Heart left ventricle (tissue), 16 donors: ENCODE measurements around the gene GCG. TPM values are rescaled to one million over a fixed set of nuclear protein-coding genes. Genes with fewer than 3 reads are reported as not detected.
A peak's percentile ranks its signal among the peaks of the same experiment; 100 is the strongest.

Experiments
- ATAC-seq, 4 donors: fragments of 200-7000 bp; cut with Tn5 transposase; one replicate each; pipeline ENCODE4 v1.9.1; 2020 to 2022; ENCODE audit warnings: moderate library complexity in 4 of 4, mild to moderate bottlenecking in 3 of 4, moderate number of reproducible peaks in 1 of 4
- DNase-seq, 5 donors: peaks; one replicate each; pipeline ENCODE4 v3.0.0-alpha.2; 2020
- H3K27ac ChIP-seq, 12 donors: fragments of 200-600 bp; sonication (generic) in 4 of 12; one replicate each; pipeline versions ENCODE4 v1.5.0 to v1.8.0; 2016 to 2022; ENCODE audit warnings: mild to moderate bottlenecking in 2 of 12
- H3K27me3 ChIP-seq, 9 donors: fragments of 200-600 bp; sonication (generic) in 2 of 9; one replicate each; pipeline versions ENCODE4 v1.5.1 to v1.8.0; 2016 to 2022; ENCODE audit warnings: mild to moderate bottlenecking in 3 of 9
- H3K36me3 ChIP-seq, 9 donors: fragments of 200-600 bp; sonication (generic) in 2 of 9; one replicate each; pipeline versions ENCODE4 v1.5.0 to v1.8.0; 2018 to 2022; ENCODE audit warnings: mild to moderate bottlenecking in 2 of 9
- H3K4me1 ChIP-seq, 12 donors: fragments of 200-600 bp; sonication (generic) in 4 of 12; one replicate each; pipeline versions ENCODE4 v1.5.0 to v1.8.0; 2016 to 2022; ENCODE audit warnings: mild to moderate bottlenecking in 3 of 12
- H3K4me3 ChIP-seq, 12 donors: fragments of 200-600 bp; sonication (generic) in 4 of 12; one replicate each; pipeline versions ENCODE4 v1.5.0 to v1.8.0; 2017 to 2022; ENCODE audit warnings: mild to moderate bottlenecking in 9 of 12, moderate library complexity in 4 of 12
- H3K9me3 ChIP-seq, 12 donors: fragments of 200-600 bp; sonication (generic) in 4 of 12; one replicate each; pipeline versions ENCODE4 v1.5.0 to v1.8.0; 2016 to 2022; ENCODE audit warnings: mild to moderate bottlenecking in 1 of 12
- CTCF ChIP-seq, 12 donors: fragments of 200-600 bp; sonication (generic) in 4 of 12; IDR thresholded peaks; one replicate each; pipeline versions ENCODE4 v1.5.0 to v1.8.0; 2018 to 2022; ENCODE audit warnings: antibody characterized with exemption in 12 of 12, mild to moderate bottlenecking in 5 of 12
- POLR2A ChIP-seq, 2 donors: fragments of 450-650 bp; IDR thresholded peaks; one replicate each; pipeline ENCODE4 v1.6.1; 2017; ENCODE audit warnings: antibody characterized with exemption in 2 of 2, mild to moderate bottlenecking in 2 of 2, moderate library complexity in 2 of 2
- WGBS, 4 donors: extraction: QIAGEN DNeasy Blood & Tissue Kit in 2 of 4; methylation state at CpG; one replicate each; pipeline versions ENCODE4 v1.1.5 to v1.1.7; 2013 to 2018; 5-methylcytosine and 5-hydroxymethylcytosine counted together
- intact Hi-C, 10 donors: fragments of 100-400 bp; cut with DNase I; formaldehyde crosslinking; loops; one replicate each; pipeline versions ENCODE4 v1.11.1 to v1.14.2; 2022
- polyA plus RNA-seq, 2 donors: library from polyadenylated mRNA; stranded (reverse); fragments of 200-250 nt; gene quantifications; one replicate each; pipeline ENCODE4 v1.2.3, GENCODE V29; 2013
- total RNA-seq, 9 donors: library from RNA; depleted of rRNA in 2 of 9; stranded (reverse); fragments of >200 nt in 2 of 9; fragmentation: NEBNext Ultra II Directional in 3 of 9; extraction: Animal tissue kit (Norgen Biotek cat#: 25700) in 3 of 9; gene quantifications; one replicate each; pipeline versions ENCODE4 v1.1.0 to v1.2.4, GENCODE V29; 2016 to 2023
- donor health status: ischemic (EF 13 %, LVEDD 7.1; RV severe dilation, severe dysfunction).
- donor health status: healthy with polysubstance abuse.
- donor health status: DM: no; HTN: yes; CAD: no.
- donor health status: DM: no; HTN: no; CAD: no.
- donor health status: ischemic (EF 25% LVEDD 6.9; RV normal size, moderate dysfunction).
- donor health status: ischemic (EF 25% LVEDD 5.7; RV mildly dilated, moderate dysfunction).
- donor health status: healthy.
- donor health status: DM: yes; HTN: yes; CAD: no.
- donor health status: ischemic (EF 35%, LVEDD 5.7; RV mildly dilated, moderate dysfunction).
- donor health status: nonischemic (EF 11% LVEDD 7.7; RV severe dilation, severe dysfunction).
- donor health status: DM: yes; HTN: yes; CAD: no.
- donor health status: PGD.
- donor health status: ischemic (EF 29% LVEDD 5.4; RV normal size, mild dysfunction).
- donor health status: nonischemic (EF 23%, LVEDD 6.1; RV moderate dilation, normal function).

The GCG gene
- total and polyA plus RNA-seq, 11 donors = not detected

- ATAC-seq (peak; percentile 90 to 98 (median 93)), DNase-seq (peak in 2 of 5 donors; percentile 29 to 38)
- Histone ChIP-seq H3K27ac (peak overlapping the region in 3 of 12 donors; percentile 42 to 49 (median 47)), H3K4me1 (peaks cover 0 to 36% (median 19%) of the 10 kb centered on the region in 12 donors), H3K9me3 (peaks cover 0 to 7% (median 0%) of the 10 kb centered on the region in 12 donors), H3K36me3 (no peaks in the 10 kb centered on the region), H3K27me3 (no peaks in the 10 kb centered on the region), H3K4me3 (no peak overlapping the region)
- TF ChIP-seq POLR2A (IDR thresholded peaks at IDR 0.05) (no peak), CTCF (IDR thresholded peaks at IDR 0.05) (no peak)
- intact Hi-C loops = loop anchor here in 3 of 10 donors (5.0 to 10.0 kb wide), 2 partner anchors 41 to 49 kb away; partner anchors contain the start of gene DPP4 (in 2 of the 3)
- 44 to 75% (median 65%) methylated on average over 1 of the region's 1 CpG for WGBS, 4 donors
These were observed 38.3 kb downstream of the GCG start for GRCh38 chr2:162113776-162114168.

GRCh38 chr2:162113088-162113775 is 38.8 kb downstream of the GCG start:
- DNase-seq (no peak), ATAC-seq (peak in 1 of 4 donors; percentile 21)
- no peaks in the 10 kb centered on the region for H3K27me3 ChIP-seq
- peaks cover 0 to 7% (median 0%) of the 10 kb centered on the region in 12 donors for H3K9me3 ChIP-seq
- intact Hi-C loops = loop anchor here in 3 of 10 donors (5.0 to 10.0 kb wide), 2 partner anchors 41 to 48 kb away; partner anchors contain the start of gene DPP4 (in 2 of the 3)
- TF ChIP-seq CTCF (IDR thresholded peaks at IDR 0.05) = no peak
- TF ChIP-seq POLR2A (IDR thresholded peaks at IDR 0.05) = no peak
- H3K27ac ChIP-seq = peak overlapping the region in 3 of 12 donors; percentile 42 to 49 (median 47)
- WGBS, 4 donors = 74 to 90% (median 76%) methylated on average over 3 of the region's 3 CpGs
- no peak overlapping the region for H3K4me3 ChIP-seq
- H3K4me1 ChIP-seq = peaks cover 0 to 30% (median 16%) of the 10 kb centered on the region in 12 donors
- no peaks in the 10 kb centered on the region for H3K36me3 ChIP-seq

GRCh38 chr2:162111958-162112850 is 39.8 kb downstream of the GCG start:
- no peak for TF ChIP-seq POLR2A (IDR thresholded peaks at IDR 0.05)
- TF ChIP-seq CTCF (IDR thresholded peaks at IDR 0.05) = no peak
- no peak overlapping the region for H3K4me3 ChIP-seq
- H3K27ac ChIP-seq = peak overlapping the region in 1 of 12 donors; percentile 47
- WGBS, 4 donors = 92 to 95% (median 95%) methylated on average over 5 of the region's 5 CpGs
- H3K9me3 ChIP-seq = peaks cover 0 to 7% (median 0%) of the 10 kb centered on the region in 12 donors
- no peak for ATAC-seq
- peaks cover 0 to 26% (median 14%) of the 10 kb centered on the region in 12 donors for H3K4me1 ChIP-seq
- H3K36me3 ChIP-seq = no peaks in the 10 kb centered on the region
- intact Hi-C loops = loop anchor here in 3 of 10 donors (5.0 to 10.0 kb wide), 2 partner anchors 40 to 47 kb away; partner anchors contain the start of gene DPP4 (in 2 of the 3)
- no peaks in the 10 kb centered on the region for H3K27me3 ChIP-seq
- no peak for DNase-seq
